NCI-H2196 (cell line): ENCODE data around the gene DMD.

Source experiments
- DNase-seq: peaks from one replicate; lab custom pipeline; 2025; ENCODE audit not compliant: unreplicated experiment; lab: John Stamatoyannopoulos, UW

DMD gene

DNA sequence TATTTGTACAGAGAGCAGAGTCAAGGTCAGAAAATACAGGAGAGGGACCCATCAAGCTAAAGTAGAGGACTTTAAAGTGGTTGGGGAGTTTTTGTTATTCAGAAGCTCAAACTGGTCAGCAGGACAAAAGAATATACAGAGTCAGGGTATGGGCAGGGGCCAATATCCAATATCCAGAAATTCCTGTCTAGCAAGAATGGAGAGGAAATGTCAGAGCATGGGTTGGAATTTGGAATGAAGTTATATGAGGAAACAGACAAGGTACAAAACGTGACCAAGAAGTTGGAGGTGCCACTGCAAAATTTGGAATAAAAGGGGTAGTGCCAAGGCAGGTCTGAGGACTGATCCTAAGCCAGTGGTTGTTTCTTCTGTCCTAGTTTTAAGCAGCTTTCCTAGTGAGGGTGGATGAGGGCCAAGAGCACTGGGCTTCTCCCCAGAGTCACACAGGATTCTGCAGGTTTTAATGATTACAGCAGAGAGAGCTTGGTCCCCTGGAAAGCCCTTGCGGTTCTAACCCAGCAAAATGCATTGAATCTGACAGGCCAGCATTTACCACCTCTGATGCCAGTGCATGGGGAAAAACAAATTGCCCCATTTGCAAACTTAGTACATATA lies 1834.8 kb downstream of the DMD start:
- no peak for DNase-seq

DNA sequence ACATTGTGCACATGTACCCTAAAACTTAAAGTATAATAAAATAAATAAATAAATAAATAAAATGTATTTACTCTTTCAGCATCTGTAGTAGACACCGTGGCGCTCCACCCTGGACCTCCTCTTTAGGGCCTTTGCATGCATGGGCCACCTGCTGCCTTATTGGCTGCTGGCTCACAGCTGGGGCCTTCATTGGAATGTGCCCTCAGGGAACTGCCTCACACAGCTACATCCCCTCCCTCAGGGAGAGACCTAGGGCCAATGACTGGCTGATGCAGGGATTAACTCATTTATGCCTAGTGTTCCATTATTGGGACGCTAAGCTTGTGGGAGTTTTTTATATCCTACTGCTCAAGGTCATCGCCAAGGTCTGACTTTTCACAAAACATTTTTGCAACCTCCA lies 1836.6 kb downstream of the DMD start:
- DNase-seq = no peak

DNA sequence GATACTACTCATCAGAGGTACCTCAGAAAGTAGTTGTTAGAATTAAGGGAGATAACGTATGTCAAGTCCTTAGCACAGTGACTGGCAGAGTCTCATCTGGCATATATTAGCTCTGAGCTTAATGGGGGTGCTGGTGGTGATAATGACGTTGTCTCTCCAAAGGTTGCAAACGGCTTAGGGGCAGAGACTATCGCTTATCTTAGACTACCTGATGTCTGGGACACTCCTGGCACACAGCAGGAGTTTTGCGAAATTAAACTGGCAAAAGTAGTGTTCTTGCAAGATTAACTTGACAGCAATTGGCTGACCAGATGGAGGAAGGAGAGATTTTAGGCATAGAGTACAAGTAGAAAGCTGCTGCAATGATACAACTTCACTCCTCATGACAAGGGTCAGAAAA lies 1839.4 kb downstream of the DMD start:
- DNase-seq = no peak

DNA sequence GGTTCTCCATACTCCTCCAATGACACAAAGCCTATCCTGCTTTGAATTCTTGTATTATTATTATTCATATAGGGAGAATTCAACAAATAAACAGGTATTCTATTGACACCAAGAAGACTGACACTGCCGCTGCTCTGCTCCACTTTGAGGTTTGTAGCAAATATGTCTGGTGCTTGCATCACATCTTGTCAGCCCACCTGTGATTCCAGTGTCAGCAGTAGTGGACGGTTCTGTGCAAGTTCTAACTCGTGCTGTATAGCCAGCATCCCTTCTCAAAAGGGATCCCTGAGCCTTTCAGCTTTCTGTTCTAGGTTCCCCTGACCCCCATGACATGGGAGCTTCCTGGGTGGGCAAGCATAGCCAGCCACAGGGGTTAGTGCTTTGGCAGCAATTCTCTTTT lies 1843.5 kb downstream of the DMD start:
- DNase-seq = no peak

DNA sequence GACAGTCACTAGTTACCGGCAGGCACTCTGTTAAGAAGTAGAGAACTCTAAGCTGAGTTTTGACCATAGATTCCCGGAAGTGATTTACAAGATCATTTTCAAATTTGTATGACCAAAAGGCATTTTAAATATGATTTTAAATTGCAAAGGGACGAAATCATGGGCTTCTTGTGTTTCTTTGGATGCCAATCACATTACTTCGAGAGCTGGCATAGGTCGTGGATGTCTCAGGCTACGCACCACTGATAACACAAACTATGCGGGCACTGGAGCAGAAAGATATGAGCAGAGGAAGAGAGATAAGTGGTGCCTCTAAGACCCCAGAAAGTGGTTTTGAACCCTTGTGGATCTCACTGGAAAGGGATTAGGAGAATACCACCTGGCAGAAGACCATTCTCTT lies 1845.3 kb downstream of the DMD start:
- no peak for DNase-seq

DNA sequence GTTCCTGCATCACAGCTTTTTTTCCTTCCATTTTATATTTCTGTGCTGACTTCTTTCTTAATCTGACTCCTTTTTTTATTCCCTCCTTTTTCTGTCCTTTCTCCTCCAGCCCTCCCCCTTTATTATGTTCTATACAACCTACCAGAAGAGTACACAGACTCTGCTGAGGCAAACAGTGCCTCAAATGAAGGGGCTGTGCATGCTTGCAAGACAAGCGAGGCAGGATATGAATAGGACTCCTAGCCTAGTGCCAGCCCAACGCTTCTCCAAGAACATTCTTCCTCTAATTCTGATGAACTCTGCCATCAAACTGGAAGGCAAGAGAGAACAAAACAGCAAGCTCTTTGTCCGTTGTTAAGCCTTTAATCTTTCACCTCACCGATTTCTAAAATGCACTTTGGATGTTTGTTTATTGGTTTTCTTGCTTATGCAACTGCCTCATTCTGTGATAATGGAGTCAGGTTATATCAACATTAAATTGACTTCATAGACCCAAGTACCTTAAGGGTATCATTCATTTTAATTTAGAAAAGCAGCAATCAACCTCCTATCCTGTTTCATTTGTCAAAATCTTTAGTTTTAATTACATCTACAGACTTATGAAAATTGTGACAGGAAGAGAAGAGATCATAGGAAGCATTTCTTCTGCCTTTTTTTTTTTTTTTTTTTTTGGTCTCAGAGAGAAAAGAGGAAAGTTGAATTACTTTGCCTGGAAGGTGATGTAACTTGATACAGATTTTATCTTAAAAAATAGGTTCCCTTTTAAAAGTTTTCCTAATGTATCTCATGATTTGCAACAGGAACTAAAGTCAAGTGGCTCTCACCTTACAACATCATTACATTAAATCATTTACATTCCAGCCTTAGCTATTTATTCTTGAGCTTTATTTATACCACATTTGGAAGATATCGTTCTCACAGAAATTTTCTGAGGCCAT lies 1854.8 kb downstream of the DMD start:
- no peak for DNase-seq

DNA sequence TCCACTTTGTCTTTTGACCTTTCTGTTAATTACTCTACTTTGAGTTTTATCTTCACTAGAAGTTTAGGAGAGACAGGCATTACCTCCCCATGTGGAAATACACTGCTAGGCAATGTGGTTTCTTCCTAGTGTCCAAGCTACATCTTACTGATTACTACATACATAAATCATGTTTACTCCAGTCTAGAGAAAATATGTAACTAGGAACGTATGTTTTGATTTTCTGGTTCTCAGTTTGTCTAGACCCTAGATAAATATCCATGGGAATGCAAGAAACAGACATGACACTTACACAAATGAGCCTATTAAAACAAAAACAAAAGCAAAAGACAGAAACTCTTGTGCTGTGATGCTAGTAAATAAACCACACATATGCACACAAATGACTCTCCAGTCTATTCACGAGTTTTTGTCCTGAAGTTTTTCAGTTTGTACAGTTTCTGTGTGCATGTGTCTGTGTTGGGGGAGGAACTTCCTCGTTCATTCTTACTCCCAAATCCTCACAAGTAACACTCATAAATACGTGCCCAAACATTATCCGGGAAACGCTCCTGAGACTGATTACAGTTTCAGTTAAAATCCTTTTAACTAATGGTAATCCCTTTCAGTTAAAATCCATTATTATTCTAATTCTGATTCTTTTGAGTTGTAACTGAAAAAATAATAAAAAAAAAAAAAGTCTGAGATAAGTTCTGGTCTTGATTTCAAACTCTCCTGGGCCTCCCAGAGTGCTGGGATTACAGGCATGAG lies 1856.0 kb downstream of the DMD start:
- DNase-seq = no peak

DNA sequence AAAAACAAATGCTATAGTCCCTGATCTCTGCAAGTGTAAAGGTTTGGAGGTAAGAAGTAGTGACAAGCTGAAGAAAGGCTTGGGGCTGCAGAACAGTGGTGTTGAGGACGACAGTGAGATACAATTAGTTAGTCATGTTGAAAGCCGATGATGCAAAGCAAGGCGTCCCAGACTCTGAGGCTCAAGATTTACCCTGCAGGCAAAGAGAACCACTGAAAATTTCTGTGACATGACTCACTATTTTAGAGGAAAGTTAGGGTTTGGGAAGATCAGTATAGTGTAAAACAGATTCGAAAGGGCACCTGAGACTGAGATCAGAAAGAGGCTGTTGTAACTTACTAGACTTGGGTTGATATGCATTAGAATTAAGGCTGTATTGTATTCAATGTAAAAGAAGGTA lies 1858.3 kb downstream of the DMD start:
- DNase-seq = no peak

DNA sequence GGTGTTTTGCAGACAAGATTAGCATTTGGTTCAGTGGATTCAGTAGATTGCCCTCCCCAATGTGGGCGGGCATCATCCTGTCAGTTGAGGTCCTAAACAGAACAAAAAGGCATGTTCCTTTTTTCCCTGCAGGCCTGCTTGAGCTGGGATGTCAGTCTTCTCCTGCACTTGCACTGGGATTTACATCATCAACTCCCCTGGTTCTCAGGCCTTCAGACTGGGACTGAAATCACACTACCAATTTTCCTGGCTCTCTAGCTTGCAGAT lies 1860.6 kb downstream of the DMD start:
- no peak for DNase-seq

DNA sequence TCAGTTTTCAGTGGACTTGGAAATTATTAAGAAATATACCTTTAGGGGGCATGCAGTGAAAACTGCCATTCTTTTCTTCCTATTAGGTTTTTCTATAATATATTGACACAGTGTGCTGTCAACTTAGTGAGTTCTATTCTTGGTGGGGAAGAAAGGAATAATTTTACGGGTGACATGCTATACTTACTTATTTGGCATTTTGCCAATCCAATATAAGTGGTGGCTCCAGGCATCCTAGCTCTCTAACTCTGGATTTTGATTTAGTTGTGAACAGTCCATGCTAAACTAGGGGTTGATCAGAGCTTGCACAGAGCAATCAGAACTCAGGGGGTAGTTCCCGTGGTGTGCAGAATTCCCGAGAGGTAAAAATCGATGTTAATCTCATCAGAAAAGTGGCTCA lies 1861.8 kb downstream of the DMD start:
- DNase-seq = no peak

DNA sequence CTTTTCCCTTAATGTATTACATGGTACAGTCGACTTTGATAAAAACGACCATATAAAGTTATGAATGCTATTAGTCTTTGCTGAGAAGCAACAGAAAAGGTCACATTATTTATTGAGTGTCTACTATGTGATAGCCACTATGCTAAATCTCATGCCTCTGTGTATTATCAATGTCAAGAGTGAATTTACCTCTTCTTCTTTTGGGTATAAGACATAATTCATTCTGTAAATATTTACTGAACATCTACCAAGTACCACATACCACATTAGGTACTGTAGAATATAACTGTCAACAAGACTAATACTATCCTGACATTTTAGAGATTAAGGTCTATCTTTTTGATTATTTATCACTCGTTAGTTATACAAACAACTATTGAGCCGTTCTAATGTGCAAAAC lies 1870.8 kb downstream of the DMD start:
- DNase-seq = no peak

DNA sequence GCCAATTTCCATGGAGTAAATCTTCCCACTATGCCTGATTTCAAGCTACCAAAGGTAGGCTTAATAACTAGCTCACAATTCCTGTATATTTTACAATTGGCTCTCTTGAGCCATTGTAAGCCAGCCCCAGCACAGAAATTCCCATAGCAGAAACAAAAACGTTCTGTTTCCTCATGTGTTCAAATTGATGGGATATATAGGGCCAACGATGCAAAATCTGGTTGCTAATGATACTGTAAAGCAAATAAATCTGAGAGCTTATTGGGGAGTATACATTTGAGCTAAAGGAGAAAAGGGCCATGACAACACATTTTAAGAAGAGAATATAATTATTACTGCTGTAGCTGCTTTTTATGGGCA lies 1872.4 kb downstream of the DMD start:
- no peak for DNase-seq

DNA sequence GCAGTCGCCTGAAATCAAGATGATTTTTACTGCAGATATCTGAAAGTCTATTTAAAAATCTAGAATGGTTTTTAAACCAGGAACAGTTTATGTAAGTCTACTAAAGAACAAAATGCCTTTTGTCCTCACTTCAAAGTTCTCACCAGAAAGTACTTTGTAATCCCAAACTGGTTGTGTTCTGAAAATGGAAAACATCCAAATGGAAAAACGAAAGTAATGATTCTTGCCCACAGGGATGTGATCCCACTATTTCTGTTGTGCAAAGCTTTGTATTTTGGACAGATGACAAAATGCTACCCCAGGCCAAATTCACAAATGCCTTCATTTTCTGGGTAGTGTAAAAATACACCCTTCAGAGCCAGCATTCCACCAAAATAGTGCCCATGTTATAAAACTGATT lies 1874.0 kb downstream of the DMD start:
- DNase-seq = no peak

DNA sequence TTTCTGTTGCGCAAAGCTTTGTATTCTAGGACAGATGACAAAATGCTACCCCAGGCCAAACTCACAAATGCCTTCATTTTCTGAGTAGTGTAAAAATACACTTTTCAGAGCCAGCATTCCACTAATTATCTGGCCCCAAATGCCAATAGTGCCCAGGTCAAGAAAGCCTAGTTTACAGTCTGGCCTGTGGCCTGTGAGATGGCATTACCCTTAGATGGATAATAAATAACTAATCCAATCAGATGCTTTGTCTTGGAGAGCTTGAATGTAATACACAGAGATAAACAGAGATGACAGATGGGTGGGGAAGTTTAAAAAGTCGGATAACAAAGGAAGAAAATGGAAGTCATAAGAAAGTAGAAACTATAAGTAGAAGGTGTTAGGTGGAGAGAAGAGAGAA lies 1874.9 kb downstream of the DMD start:
- DNase-seq = no peak

DNA sequence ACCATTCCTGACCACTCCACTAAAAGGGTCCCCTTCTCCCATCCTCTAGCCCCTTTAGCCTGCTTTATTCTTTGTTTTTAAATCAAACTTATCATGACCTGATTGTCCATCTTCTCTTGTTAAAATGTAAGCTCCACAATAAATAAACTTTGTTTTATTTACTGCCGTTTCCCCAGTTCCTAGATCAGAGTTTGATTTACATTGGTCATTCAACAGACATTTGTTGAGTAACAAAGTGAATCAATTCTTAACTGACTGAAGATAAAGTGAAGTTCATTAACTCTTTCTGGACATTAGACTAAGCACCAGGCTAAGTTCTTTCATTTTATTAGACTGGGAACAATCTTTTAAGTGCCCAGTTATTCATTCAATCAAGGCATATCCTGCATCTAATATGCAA lies 1876.4 kb downstream of the DMD start:
- no peak for DNase-seq

DNA sequence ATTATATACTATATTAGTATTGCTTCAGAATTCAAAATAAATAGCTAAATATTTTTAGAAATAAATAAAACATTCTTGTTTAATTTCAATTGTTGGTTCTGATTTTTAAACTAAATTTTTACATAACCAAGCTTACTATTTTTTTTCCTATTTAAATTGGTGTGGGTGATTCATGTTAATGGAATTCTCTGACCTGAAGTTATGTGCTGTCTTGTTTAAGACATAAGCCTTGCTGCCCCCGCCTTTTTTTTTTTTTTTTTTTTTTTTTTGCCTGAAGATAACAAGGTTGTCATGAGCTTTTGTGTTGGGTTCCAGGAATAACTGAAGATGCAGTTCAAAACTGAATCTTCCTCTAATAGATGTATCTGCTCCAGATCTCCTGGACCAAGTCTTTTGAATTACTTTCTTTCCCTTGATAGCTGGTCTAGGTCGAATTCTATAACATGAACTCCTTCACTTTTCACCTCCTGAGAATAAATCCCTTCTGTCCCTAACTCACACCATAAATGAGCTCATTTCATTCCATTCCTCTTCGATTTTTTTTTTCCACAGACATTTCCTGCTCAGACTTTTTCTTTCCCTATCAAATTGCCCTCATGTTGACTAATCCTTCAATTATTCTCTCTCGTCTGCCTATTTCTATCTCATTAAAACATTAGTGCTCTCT lies 1878.1 kb downstream of the DMD start:
- DNase-seq = no peak

DNA sequence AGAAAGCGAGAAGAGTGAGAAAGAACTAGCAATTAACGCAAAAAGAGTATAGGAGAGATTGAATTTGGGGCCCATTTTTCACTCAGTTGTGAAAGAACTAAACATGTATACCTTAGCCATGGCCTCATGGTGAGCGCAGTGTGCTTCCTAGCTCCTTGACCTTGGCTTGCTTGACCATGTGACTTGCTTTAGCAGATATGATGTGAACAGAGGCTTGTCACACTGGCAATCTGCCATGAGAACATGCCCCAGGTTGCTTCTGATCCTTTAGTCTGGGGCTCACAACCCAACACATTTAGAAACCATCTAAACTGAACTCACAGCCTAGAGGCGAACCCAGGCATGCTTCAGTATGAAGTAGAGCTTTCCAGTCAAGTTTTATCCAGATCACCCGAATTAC lies 1879.4 kb downstream of the DMD start:
- no peak for DNase-seq

DNA sequence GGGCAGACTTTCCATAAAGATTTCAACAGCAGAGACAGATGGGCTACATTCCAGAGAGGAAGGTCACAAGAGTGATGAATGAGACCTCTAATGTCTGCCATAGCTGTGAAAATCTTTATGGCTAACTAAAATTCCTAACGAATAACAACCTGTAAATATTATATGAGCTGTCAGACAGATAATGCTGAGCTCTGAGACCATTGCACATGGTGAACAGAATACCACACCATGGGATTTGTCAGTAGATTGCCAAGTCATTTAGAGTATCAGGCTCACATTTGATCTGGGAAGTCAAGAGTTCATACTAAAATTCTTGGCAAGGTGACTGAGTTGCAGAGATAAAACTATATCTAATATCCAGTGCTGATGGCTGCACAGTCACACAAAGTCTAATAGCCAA lies 1880.3 kb downstream of the DMD start:
- no peak for DNase-seq

DNA sequence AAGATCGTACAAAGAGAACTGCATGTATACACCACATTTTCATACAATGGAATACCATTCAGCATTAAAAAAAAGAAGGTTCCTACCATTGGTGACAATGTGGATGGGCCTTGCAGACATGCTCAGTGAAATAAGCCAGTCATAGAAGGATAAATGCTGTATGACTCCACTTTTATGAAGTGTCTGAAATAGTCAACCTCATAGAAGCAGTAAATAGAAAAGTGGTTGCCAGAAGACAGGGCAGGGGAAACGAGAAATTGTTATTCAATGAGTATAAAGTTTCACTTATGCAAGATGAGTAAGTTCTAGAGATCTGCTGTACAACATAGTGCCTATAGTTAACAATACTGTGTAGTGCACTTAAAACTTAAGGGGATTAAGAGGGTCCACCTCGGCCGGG lies 1882.1 kb downstream of the DMD start:
- DNase-seq = no peak

DNA sequence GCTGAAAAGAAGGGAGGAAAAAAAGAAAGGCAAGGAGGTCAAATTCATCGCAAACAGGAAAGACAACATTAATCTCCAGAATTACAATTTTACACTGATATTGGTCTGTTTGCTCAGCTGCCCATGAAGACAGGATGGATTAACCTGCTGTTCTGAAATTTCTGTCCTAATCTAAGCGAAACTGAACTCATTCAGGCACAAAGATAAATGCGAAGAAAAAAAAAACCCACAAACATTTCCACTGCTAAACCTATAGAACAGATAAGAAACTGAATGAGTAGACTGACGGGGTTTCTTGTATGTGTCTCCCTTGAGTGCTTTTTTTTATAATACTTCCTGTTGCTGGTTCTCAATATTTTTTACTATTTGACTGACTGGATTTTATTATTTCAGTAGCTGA lies 1887.7 kb downstream of the DMD start:
- DNase-seq = no peak

DNA sequence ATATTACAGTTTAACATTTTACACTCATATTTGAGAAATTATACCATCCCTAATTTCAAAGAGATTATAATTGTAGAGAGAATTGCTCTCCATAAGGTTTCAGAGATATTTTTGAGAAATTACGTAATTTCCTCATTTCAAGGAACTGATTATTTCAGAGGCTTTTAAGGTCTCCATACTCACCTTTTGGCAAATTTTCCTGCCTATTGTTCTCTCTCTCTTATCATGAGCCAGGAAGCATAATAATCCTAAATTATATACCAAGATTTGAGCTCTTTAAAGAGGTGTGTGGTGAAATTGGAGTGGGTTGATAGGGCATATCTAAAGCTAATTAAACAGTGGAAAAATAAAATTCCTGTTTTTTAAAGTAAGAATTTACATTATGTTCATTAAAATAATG lies 1890.6 kb downstream of the DMD start:
- DNase-seq = no peak

DNA sequence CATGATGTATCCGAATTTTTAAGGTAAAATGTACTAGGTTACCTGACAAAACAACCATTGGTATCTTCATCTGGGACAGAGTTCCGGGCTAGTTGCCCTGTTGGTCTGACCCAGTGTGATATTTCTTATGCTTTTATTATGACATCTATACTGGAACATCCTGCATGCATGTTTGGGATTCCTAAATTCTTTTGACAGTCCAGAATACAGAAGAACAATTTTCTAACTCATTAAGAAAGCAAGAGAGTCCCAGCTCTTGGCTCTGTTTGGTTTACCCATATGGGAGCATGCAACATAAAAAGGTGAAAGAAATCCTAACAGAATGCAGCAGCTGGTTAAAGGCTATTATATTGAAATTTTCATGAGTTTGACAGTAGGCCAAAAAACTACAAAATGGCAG lies 1891.8 kb downstream of the DMD start:
- no peak for DNase-seq
